GM12872 (cell line): Measurements from ENCODE around the gene TRABD2B.

Experiments
- CTCF ChIP-seq: IDR thresholded peaks from 3 replicates; pipeline ENCODE4 v1.5.1; 2011; ENCODE audit warnings: low read depth, mild to moderate bottlenecking, low read length, moderate library complexity; ENCODE audit not compliant: insufficient read depth

Gene TRABD2B

GRCh38 chr1:47932743-47933142 is 64.4 kb downstream of the TRABD2B start:
- TF ChIP-seq CTCF: no peak

- peak; percentile 47 for TF ChIP-seq CTCF
Observed at GRCh38 chr1:47931395-47931794, 65.8 kb downstream of the TRABD2B start.

GRCh38 chr1:47930210-47930840 is 66.9 kb downstream of the TRABD2B start:
- TF ChIP-seq CTCF: no peak

- TF ChIP-seq CTCF: no peak
Observed at GRCh38 chr1:47927165-47927564, 70.0 kb downstream of the TRABD2B start.

GRCh38 chr1:47926461-47926999 is 70.7 kb downstream of the TRABD2B start:
- no peak for TF ChIP-seq CTCF

- TF ChIP-seq CTCF: no peak
Observed at GRCh38 chr1:47924270-47925048, 72.7 kb downstream of the TRABD2B start.

- TF ChIP-seq CTCF: no peak
Observed at GRCh38 chr1:47921935-47922415, 75.2 kb downstream of the TRABD2B start.
